A549 (cell line): ENCODE data around the gene MYBPC2. TPM values are rescaled to one million over a fixed set of nuclear protein-coding genes. Genes with fewer than 3 reads are reported as not detected.
A peak's percentile ranks its signal among the peaks of the same experiment; 100 is the strongest.

Experiments
- ATAC-seq, 2 experiments: fragments of 200-7000 bp in 1 of 2; fragments of >200 bp in 1 of 2; cut with Nextera tagmentation in 1 of 2; cut with Tn5 transposase in 1 of 2; 3 replicates each; pipeline versions ENCODE4 v1.8.0 to v1.9.1; 2018 to 2020; ENCODE audit warnings: mild to moderate bottlenecking in 1 of 2, moderate library complexity in 1 of 2
- CTCF ChIA-PET: fragments of 300-600 bp; sonication (Branson Sonifier 250); formaldehyde crosslinking; extraction: SDS; loops from one replicate; lab custom pipeline; 2021; ENCODE audit warnings: antibody characterized with exemption, inconsistent platforms; lab: Yijun Ruan, JAX
- POLR2A ChIA-PET: fragments of 350-600 bp; formaldehyde crosslinking; extraction: SDS; loops from one replicate; lab custom pipeline; 2021; ENCODE audit warnings: antibody characterized with exemption, inconsistent platforms; lab: Yijun Ruan, JAX
- DNase-seq, 2 experiments: peaks; one replicate each; pipeline versions ENCODE4 v3.0.0 to v3.0.0-alpha.2; 2011 to 2016; ENCODE audit warnings: low read depth in 1 of 2, low spot score in 1 of 2
- FAIRE-seq: peaks from 2 replicates; lab custom pipeline; 2011; peaks lifted over from hg19 to GRCh38; lab: Jason Lieb, UNC
- H3K27ac ChIP-seq, 2 experiments: fragments of >200 bp; sonication (Bioruptor Twin); formaldehyde crosslinking; 3 replicates each; pipeline ENCODE4 v1.5.1; 2016 to 2017
- H3K4me1 ChIP-seq: fragments of >200 bp; sonication (Bioruptor Twin); formaldehyde crosslinking; 3 replicates; pipeline ENCODE4 v1.6.1; 2016
- H3K4me2 ChIP-seq: fragments of >200 bp; sonication (Bioruptor Twin); formaldehyde crosslinking; 3 replicates; pipeline ENCODE4 v1.6.1; 2016
- H3K4me3 ChIP-seq: fragments of >200 bp; sonication (Bioruptor Twin); formaldehyde crosslinking; 3 replicates; pipeline ENCODE4 v1.5.1; 2016
- H3K9me3 ChIP-seq: fragments of >200 bp; sonication (Bioruptor Twin); formaldehyde crosslinking; 3 replicates; pipeline ENCODE4 v1.6.1; 2016
- CHD4 ChIP-seq: fragments of 200-600 bp; sonication (generic); IDR thresholded peaks from 2 replicates; pipeline ENCODE4 v1.6.1; 2016; ENCODE audit warnings: antibody characterized with exemption, mild to moderate bottlenecking, borderline replicate concordance
- CTCF ChIP-seq: fragments of >200 bp; sonication (Bioruptor Twin); formaldehyde crosslinking; IDR thresholded peaks from 3 replicates; pipeline ENCODE4 v1.5.1; 2016
- E2F6 ChIP-seq: IDR thresholded peaks from 2 replicates; pipeline ENCODE4 v1.6.1; 2012; ENCODE audit warnings: low read depth, borderline replicate concordance
- ESRRA ChIP-seq: fragments of 150-350 bp; IDR thresholded peaks from 2 replicates; pipeline ENCODE4 v1.6.1; 2014; ENCODE audit warnings: mild to moderate bottlenecking, low read length, borderline replicate concordance
- FOSL2 ChIP-seq, 2 experiments: fragments of 450-650 bp in 1 of 2; fragments of >200 bp in 1 of 2; sonication (Bioruptor Twin) in 1 of 2; formaldehyde crosslinking; IDR thresholded peaks; 2 replicates each; pipeline versions ENCODE4 v1.5.0 to v1.6.1; 2016 to 2020; ENCODE audit warnings: mild to moderate bottlenecking in 1 of 2, moderate library complexity in 1 of 2
- HDAC2 ChIP-seq: fragments of 200-600 bp; sonication (generic); IDR thresholded peaks from 2 replicates; pipeline ENCODE4 v1.6.1; 2016
- HEYL ChIP-seq: fragments of 250-450 bp; sonication (Bioruptor Pico); IDR thresholded peaks from 2 replicates; pipeline ENCODE4 v1.8.0; 2021; ENCODE audit warnings: mild to moderate bottlenecking, moderate library complexity
- HOXA7 ChIP-seq: fragments of 250-450 bp; sonication (Bioruptor Pico); IDR thresholded peaks from 2 replicates; pipeline ENCODE4 v1.5.0; 2020; ENCODE audit warnings: mild to moderate bottlenecking, moderate library complexity
- HOXB5 ChIP-seq: fragments of 250-450 bp; sonication (Bioruptor Pico); IDR thresholded peaks from 2 replicates; pipeline ENCODE4 v1.5.0; 2020; ENCODE audit warnings: mild to moderate bottlenecking, moderate library complexity
- KDM1A ChIP-seq: fragments of 200-600 bp; sonication (generic); IDR thresholded peaks from 2 replicates; pipeline ENCODE4 v1.6.1; 2016; ENCODE audit warnings: low read depth, mild to moderate bottlenecking
- MAX ChIP-seq: IDR thresholded peaks from 2 replicates; pipeline ENCODE4 v1.6.1; 2012
- MAZ ChIP-seq: fragments of 150-350 bp; IDR thresholded peaks from 2 replicates; pipeline ENCODE4 v1.6.1; 2014; ENCODE audit warnings: antibody characterized with exemption, low read depth, low read length, borderline replicate concordance
- NFE2L2 ChIP-seq: fragments of 150-350 bp; conservative IDR thresholded peaks from 2 replicates; pipeline ENCODE4 v1.6.1; 2014; ENCODE audit warnings: low read length
- NPAS2 ChIP-seq: fragments of 250-450 bp; sonication (Bioruptor Pico); IDR thresholded peaks from 2 replicates; pipeline ENCODE4 v1.8.0; 2022; ENCODE audit warnings: mild to moderate bottlenecking, moderate library complexity, borderline replicate concordance
- PBX3 ChIP-seq: IDR thresholded peaks from 2 replicates; pipeline ENCODE4 v1.6.1; 2012
- RAD21 ChIP-seq, 2 experiments: fragments of >200 bp in 1 of 2; sonication (Bioruptor Twin) in 1 of 2; formaldehyde crosslinking in 1 of 2; IDR thresholded peaks in 1 of 2; conservative IDR thresholded peaks in 1 of 2; 2 replicates in 1 of 2; 3 replicates in 1 of 2; pipeline ENCODE4 v1.6.1; 2012 to 2018; ENCODE audit warnings: inconsistent platforms in 1 of 2
- RCOR1 ChIP-seq: fragments of 150-350 bp; IDR thresholded peaks from 2 replicates; pipeline ENCODE4 v1.6.1; 2014; ENCODE audit warnings: antibody characterized with exemption, low read length, low read depth
- REST ChIP-seq: fragments of 200-600 bp; sonication (generic); IDR thresholded peaks from 2 replicates; pipeline ENCODE4 v1.6.1; 2016; ENCODE audit warnings: antibody characterized with exemption, mild to moderate bottlenecking, moderate library complexity
- SMC3 ChIP-seq: fragments of >200 bp; sonication (Bioruptor Twin); formaldehyde crosslinking; IDR thresholded peaks from 3 replicates; pipeline ENCODE4 v1.6.1; 2018; ENCODE audit warnings: inconsistent platforms
- SREBF2 ChIP-seq: fragments of 450-650 bp; IDR thresholded peaks from 2 replicates; pipeline ENCODE4 v1.6.1; 2014; ENCODE audit warnings: mild to moderate bottlenecking, moderate library complexity
- ZC3H11A ChIP-seq: fragments of 450-650 bp; IDR thresholded peaks from 2 replicates; pipeline ENCODE4 v1.6.1; 2014; ENCODE audit warnings: antibody characterized with exemption, mild to moderate bottlenecking
- ZFP36 ChIP-seq: fragments of 450-650 bp; IDR thresholded peaks from 2 replicates; pipeline ENCODE4 v1.6.1; 2014; ENCODE audit warnings: borderline replicate concordance; ENCODE audit not compliant: partially characterized antibody
- WGBS: methylation state at CpG from one replicate; pipeline ENCODE4 v1.1.6; 2017; ENCODE audit errors: missing lambda C conversion rate; 5-methylcytosine and 5-hydroxymethylcytosine counted together
- polyA plus RNA-seq, 4 experiments: library from polyadenylated mRNA; depleted of rRNA in 3 of 4; stranded (reverse); fragments of >200 nt; fragmentation: RNase III in 1 of 4; extraction: RNeasy Plus Mini Kit Qiagen cat#74134 plus additional on column Dnase treatment in 1 of 4; gene quantifications; 2 replicates in 3 of 4; 3 replicates in 1 of 4; pipeline ENCODE4 v1.2.3, GENCODE V29; 2011 to 2017

Gene MYBPC2
- polyA plus RNA-seq, 2 of the 4 experiments (the other 2 are of a cell fraction) = 0.10 TPM; not detected in 1

- TF ChIP-seq CHD4 = 0 out of 2 replicates have a peak, but pooled peaks have one; percentile 24
- TF ChIP-seq NFE2L2 = no peak
- TF ChIP-seq ZFP36 = peak; percentile 79
- Histone ChIP-seq H3K27ac (no peak overlapping the region), H3K4me1 (no peaks in the 10 kb centered on the region), H3K9me3 (no peaks in the 10 kb centered on the region), H3K4me2 (no peak overlapping the region), H3K4me3 (no peak overlapping the region)
- ChIA-PET CTCF (interaction anchor here (0.8 to 5.8 kb wide), 7 partner anchors 8 to 57 kb away, joined by 3 to 36 read pairs (median 5); no protein-coding TSS in a partner anchor), POLR2A (no interaction called here)
- FAIRE-seq (no peak), DNase-seq (no peak), ATAC-seq (no peak)
- WGBS = 83% methylated on average over 18 of the region's 22 CpGs
Observed at GRCh38 chr19:50423279-50424113, 9.2 kb upstream of the MYBPC2 start.

- ChIA-PET CTCF (interaction anchor here (1.0 to 5.8 kb wide), 6 partner anchors 10 to 84 kb away, joined by 3 to 36 read pairs (median 7); no protein-coding TSS in a partner anchor), POLR2A (no interaction called here)
- ATAC-seq (no peak), DNase-seq (no peak), FAIRE-seq (no peak)
- Histone ChIP-seq H3K27ac (no peak overlapping the region), H3K4me2 (no peak overlapping the region), H3K4me1 (no peaks in the 10 kb centered on the region), H3K4me3 (no peak overlapping the region), H3K9me3 (no peaks in the 10 kb centered on the region)
- WGBS = 71% methylated on average over 7 of the region's 7 CpGs
- TF ChIP-seq SREBF2 (no peak), NFE2L2 (no peak), MAX (no peak), RCOR1 (no peak), PBX3 (no peak), HOXB5 (CRISPR knock-in tag) (no peak), ESRRA (no peak), SMC3 (no peak)
Observed at GRCh38 chr19:50425581-50425980, 7.1 kb upstream of the MYBPC2 start.

- no peak overlapping the region for H3K4me2 ChIP-seq
- TF ChIP-seq PBX3 (no peak), ZC3H11A (no peak), REST (no peak), HOXA7 (CRISPR knock-in tag) (no peak), HEYL (no peak), FOSL2 (IDR thresholded peaks at IDR 0.05) (no peak), FOSL2 (CRISPR knock-in tag; IDR thresholded peaks at IDR 0.05) (no peak), CTCF (no peak), ESRRA (no peak), HDAC2 (no peak), E2F6 (no peak), RAD21 (conservative IDR thresholded peaks at IDR 0.05 in 1 of 2, IDR thresholded peaks at IDR 0.05 in 1 of 2) (no peak), NPAS2 (CRISPR knock-in tag) (no peak), KDM1A (no peak), MAZ (no peak)
Observed at GRCh38 chr19:50427318-50427925, 5.3 kb upstream of the MYBPC2 start.

More at GRCh38 chr19:50427318-50427925, 5.3 kb upstream of the MYBPC2 start:
- no peak for DNase-seq
- ChIA-PET POLR2A (no interaction called here), CTCF (interaction anchor here (0.6 to 2.3 kb wide), 4 partner anchors 38 to 695 kb away, joined by 3 to 12 read pairs (median 3); no protein-coding TSS in a partner anchor)
- no peak for FAIRE-seq
- 76% methylated on average over 26 of the region's 26 CpGs for WGBS
- no peak for ATAC-seq
- Histone ChIP-seq H3K27ac (no peak overlapping the region), H3K4me1 (peaks cover 7% of the 10 kb centered on the region), H3K4me3 (no peak overlapping the region), H3K9me3 (no peaks in the 10 kb centered on the region)
